Activated CD8-positive, alpha-beta T cell treated with anti-CD3 and anti-CD28 coated beads for 36 hours (primary cell): ENCODE data around the gene PDCD4. TPM values are rescaled to one million over a fixed set of nuclear protein-coding genes. Genes with fewer than 3 reads are reported as not detected.
A peak's percentile ranks its signal among the peaks of the same experiment; 100 is the strongest.
"Not testable (repeated sequence)": the region's sequence is repeated elsewhere in the genome, so short reads cannot be mapped to it uniquely, and the experiment has no call there.

ENCODE experiments used
- ATAC-seq: fragments of 200-7000 bp; cut with Tn5 transposase; one replicate; pipeline ENCODE4 v1.10.0; 2021; ENCODE audit warnings: mild to moderate bottlenecking, moderate library complexity
- CTCF ChIA-PET: fragments of 350-600 bp; sonication (Branson Sonifier 250); formaldehyde crosslinking; loops from one replicate; lab custom pipeline; 2021; ENCODE audit warnings: antibody characterized with exemption; lab: Charles Lee
- POLR2A ChIA-PET: fragments of 350-600 bp; sonication (Branson Sonifier 250); formaldehyde crosslinking; loops from one replicate; lab custom pipeline; 2021; ENCODE audit warnings: antibody characterized with exemption; lab: Charles Lee
- DNase-seq: peaks from one replicate; pipeline ENCODE4 v3.0.0-alpha.2; 2020
- H3K27ac Mint-ChIP-seq: one replicate; pipeline ENCODE4 v1.8.0; 2021; ENCODE audit warnings: mild to moderate bottlenecking, mixed read lengths
- H3K27me3 Mint-ChIP-seq: one replicate; pipeline ENCODE4 v1.8.0; 2021; ENCODE audit warnings: mixed read lengths
- H3K36me3 Mint-ChIP-seq: one replicate; pipeline ENCODE4 v1.8.0; 2021; ENCODE audit warnings: low read depth, mixed read lengths
- H3K4me1 Mint-ChIP-seq: one replicate; pipeline ENCODE4 v1.8.0; 2021; ENCODE audit warnings: low read depth, mixed read lengths
- H3K4me3 Mint-ChIP-seq: one replicate; pipeline ENCODE4 v1.8.0; 2021; ENCODE audit warnings: mild to moderate bottlenecking, moderate library complexity, mixed read lengths
- H3K9me3 Mint-ChIP-seq: one replicate; pipeline ENCODE4 v1.8.0; 2021; ENCODE audit warnings: mixed read lengths
- CTCF ChIP-seq: fragments of 200-600 bp; IDR thresholded peaks from one replicate; pipeline ENCODE4 v1.8.0; 2022; ENCODE audit warnings: antibody characterized with exemption, mild to moderate bottlenecking
- intact Hi-C: fragments of 100-400 bp; cut with micrococcal nuclease; formaldehyde crosslinking; loops from one replicate; pipeline ENCODE4 v1.10.0; 2022
- total RNA-seq, 2 experiments: library from RNA; stranded (reverse); gene quantifications; one replicate each; pipeline ENCODE4 v1.2.3, GENCODE V29; 2021

The PDCD4 gene
- total RNA-seq, 2 experiments from 2014 or later = 186 to 190 TPM

- ATAC-seq = no peak
- Mint-ChIP-seq H3K4me1 (peaks cover 96% of the 10 kb centered on the region), H3K4me3 (no peak overlapping the region), H3K9me3 (peaks cover 3% of the 10 kb centered on the region), H3K27ac (peak overlapping the region; percentile 96), H3K36me3 (peaks cover 12% of the 10 kb centered on the region), H3K27me3 (no peaks in the 10 kb centered on the region)
- DNase-seq = no peak
- POLR2A ChIA-PET = interaction anchor here (0.7 to 2.6 kb wide), 7 partner anchors 12 to 220 kb away, joined by 3 to 8 read pairs (median 4); partner anchors contain the start of gene RBM20
- CTCF ChIA-PET = interaction anchor here (0.9 to 1.5 kb wide), 4 partner anchors 16 to 83 kb away, joined by 3 to 8 read pairs (median 4); no protein-coding TSS in a partner anchor
- no peak for TF ChIP-seq CTCF
- intact Hi-C loops = no loop called here
These were observed 7.8 kb upstream of the PDCD4 start for GRCh38 chr10:110863956-110864355.

GRCh38 chr10:110864662-110865140, 7.0 kb upstream of the PDCD4 start:
- TF ChIP-seq CTCF = no peak
- peak; percentile 65 for DNase-seq
- Mint-ChIP-seq H3K9me3 (peaks cover 3% of the 10 kb centered on the region), H3K36me3 (peaks cover 14% of the 10 kb centered on the region), H3K27me3 (no peaks in the 10 kb centered on the region), H3K4me3 (peak overlapping the region; percentile 67), H3K4me1 (peaks cover 96% of the 10 kb centered on the region), H3K27ac (peak overlapping the region; percentile 96)
- ATAC-seq = peak; percentile 69
- POLR2A ChIA-PET = interaction anchor here (0.7 to 2.6 kb wide), 10 partner anchors 13 to 221 kb away, joined by 3 to 8 read pairs (median 4); partner anchors contain the start of gene RBM20
- CTCF ChIA-PET = interaction anchor here (0.9 to 2.5 kb wide), 7 partner anchors 12 to 84 kb away, joined by 3 to 8 read pairs (median 4); no protein-coding TSS in a partner anchor
- intact Hi-C loops = loop anchor here (5.0 kb wide), 1 partner anchor 92 kb away; no protein-coding TSS in a partner anchor

GRCh38 chr10:110865186-110865808, 6.4 kb upstream of the PDCD4 start:
- peaks cover 3% of the 10 kb centered on the region for H3K9me3 Mint-ChIP-seq
- no peak for DNase-seq
- peak overlapping the region; percentile 96 for H3K27ac Mint-ChIP-seq
- peaks cover 9% of the 10 kb centered on the region for H3K36me3 Mint-ChIP-seq
- CTCF ChIA-PET = interaction anchor here (0.7 to 2.5 kb wide), 8 partner anchors 11 to 255 kb away, joined by 3 to 8 read pairs (median 4); no protein-coding TSS in a partner anchor
- no peak for ATAC-seq
- H3K4me3 Mint-ChIP-seq = peak overlapping the region; percentile 67
- H3K27me3 Mint-ChIP-seq = no peaks in the 10 kb centered on the region
- POLR2A ChIA-PET = interaction anchor here (0.8 to 2.6 kb wide), 10 partner anchors 8 to 91 kb away, joined by 3 to 8 read pairs (median 4); no protein-coding TSS in a partner anchor
- intact Hi-C loops = loop anchor here (5.0 kb wide), 1 partner anchor 93 kb away; no protein-coding TSS in a partner anchor
- peaks cover 96% of the 10 kb centered on the region for H3K4me1 Mint-ChIP-seq
- no peak for TF ChIP-seq CTCF

- CTCF ChIA-PET = interaction anchor here (0.7 to 2.5 kb wide), 7 partner anchors 11 to 255 kb away, joined by 3 to 8 read pairs (median 4); no protein-coding TSS in a partner anchor
- Mint-ChIP-seq H3K4me3 (peak overlapping the region; percentile 67), H3K9me3 (peaks cover 3% of the 10 kb centered on the region), H3K27ac (peak overlapping the region; percentile 96), H3K4me1 (peaks cover 96% of the 10 kb centered on the region), H3K36me3 (peaks cover 6% of the 10 kb centered on the region), H3K27me3 (no peaks in the 10 kb centered on the region)
- POLR2A ChIA-PET = interaction anchor here (1.0 to 2.6 kb wide), 7 partner anchors 8 to 62 kb away, joined by 3 to 8 read pairs (median 4); no protein-coding TSS in a partner anchor
- no peak for DNase-seq
- TF ChIP-seq CTCF = no peak
- intact Hi-C loops = loop anchor here (5.0 kb wide), 1 partner anchor 94 kb away; no protein-coding TSS in a partner anchor
- ATAC-seq = peak; percentile 22
These were observed 5.8 kb upstream of the PDCD4 start for GRCh38 chr10:110865809-110866482.

DNA sequence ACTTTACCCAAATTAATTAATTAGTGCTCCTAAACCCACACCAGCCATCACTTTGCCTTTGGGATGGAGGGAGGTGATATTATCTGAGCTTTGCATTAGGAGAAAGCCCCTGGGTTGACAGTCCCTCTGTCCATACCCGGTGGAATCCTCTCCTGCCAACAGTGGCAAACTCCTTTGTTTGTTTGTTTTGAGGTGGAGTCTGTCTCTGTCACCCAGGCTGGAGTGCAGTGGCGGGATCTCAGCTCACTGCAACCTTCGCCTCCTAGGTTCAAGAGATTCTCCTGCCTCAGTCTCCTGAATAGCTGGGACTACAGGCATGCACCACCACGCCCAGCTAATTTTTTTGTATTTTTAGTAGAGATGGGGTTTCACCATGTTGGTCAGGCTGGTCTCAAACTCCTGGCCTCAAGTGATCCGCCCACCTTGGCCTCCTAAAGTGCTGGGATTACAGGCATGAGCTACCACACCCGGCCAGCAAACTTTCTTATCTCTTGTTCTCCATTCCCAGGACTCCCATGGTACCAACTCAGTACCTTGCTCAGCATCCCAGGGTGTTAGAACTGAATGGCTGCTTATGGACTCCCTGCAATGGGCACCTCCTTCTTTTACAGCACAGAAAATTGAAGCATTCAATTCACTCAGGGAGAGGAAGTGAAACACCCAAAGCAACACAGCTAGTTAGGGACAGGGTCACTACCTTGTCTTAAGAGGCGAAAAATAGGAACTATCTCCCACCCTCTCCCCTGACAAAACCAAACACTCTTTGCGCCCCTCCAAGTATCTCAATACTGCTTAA, 4.5 kb upstream of the PDCD4 start:
- POLR2A ChIA-PET = interaction anchor here (0.8 to 1.7 kb wide), 11 partner anchors 8 to 102 kb away, joined by 3 to 9 read pairs (median 4); no protein-coding TSS in a partner anchor
- not testable (repeated sequence) for H3K36me3 Mint-ChIP-seq, DNase-seq, H3K27me3 Mint-ChIP-seq, ATAC-seq, H3K9me3 Mint-ChIP-seq
- intact Hi-C loops = loop anchor here (5.0 kb wide), 1 partner anchor 95 kb away; no protein-coding TSS in a partner anchor
- Mint-ChIP-seq H3K27ac (peak overlapping the region; percentile 93), H3K4me1 (peaks cover 90% of the 10 kb centered on the region), H3K4me3 (peak overlapping the region; percentile 22)
- CTCF ChIA-PET = interaction anchor here (1.0 to 1.8 kb wide), 7 partner anchors 9 to 121 kb away, joined by 3 to 10 read pairs (median 5); no protein-coding TSS in a partner anchor
